HG02840 (cell line): Measurements from ENCODE around the gene CAPN15.
"Not testable (repeated sequence)": the region's sequence is repeated elsewhere in the genome, so short reads cannot be mapped to it uniquely, and the experiment has no call there.

Experiments
- ATAC-seq: cut with Tn5 transposase; IDR thresholded peaks from one replicate; pipeline ENCODE4 v1.9.1; 2021; ENCODE audit warnings: mild to moderate bottlenecking, moderate library complexity, moderate number of reproducible peaks; ENCODE audit not compliant: unreplicated experiment, low FRiP score

Gene CAPN15

DNA sequence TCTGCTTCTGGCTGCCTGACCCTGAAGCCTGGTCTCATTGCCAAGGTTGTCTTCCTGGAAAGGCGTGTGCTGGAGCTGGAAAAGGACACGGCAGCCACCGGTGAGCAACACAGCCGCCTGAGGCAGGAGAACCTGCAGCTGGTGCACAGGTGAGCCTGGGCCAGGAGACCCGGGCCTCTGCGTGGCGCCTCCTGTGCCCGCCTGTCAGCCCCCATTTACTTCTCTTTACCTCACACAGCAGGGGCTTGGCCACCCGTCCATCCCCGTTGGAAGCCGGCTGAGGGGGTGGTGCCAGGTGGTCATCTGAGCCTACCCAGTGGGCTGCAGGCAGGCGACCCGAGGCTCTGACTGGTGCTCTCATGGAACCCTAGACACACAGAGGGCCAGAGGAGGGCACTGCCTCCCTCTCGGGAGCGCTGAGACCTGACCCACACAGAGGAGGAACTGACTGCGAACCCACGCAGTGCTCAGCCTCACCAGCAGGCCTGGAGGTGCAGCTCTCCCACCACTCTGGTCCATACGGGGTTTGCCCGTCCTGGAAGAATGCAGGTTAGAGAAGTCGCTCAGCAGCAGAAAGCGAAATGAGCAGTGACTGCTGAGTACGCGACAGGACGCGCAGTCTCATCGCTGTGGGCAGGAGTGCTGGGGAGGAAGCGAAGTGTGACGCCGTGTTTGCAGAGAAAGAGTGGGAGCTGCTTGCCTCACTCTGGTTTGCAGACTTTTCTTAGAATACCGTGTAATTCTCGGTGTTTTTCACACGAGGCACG lies 21.9 kb upstream of the CAPN15 start:
- no peak for ATAC-seq

DNA sequence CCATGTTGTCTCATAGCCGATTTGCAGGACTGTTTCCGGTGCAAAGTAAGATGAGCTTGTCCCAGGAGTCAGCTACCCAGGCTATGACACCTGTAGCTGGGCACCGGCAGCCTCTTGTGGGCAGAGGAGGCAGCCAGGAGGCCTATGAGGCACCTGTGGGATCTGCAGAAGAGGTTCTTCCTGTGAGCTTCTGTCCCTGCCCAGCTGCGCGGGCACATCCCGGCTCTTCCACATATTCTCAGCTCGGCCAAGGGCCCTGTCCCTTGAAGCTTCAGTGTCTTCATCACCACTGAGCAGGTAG lies 21.3 kb upstream of the CAPN15 start:
- no peak for ATAC-seq

DNA sequence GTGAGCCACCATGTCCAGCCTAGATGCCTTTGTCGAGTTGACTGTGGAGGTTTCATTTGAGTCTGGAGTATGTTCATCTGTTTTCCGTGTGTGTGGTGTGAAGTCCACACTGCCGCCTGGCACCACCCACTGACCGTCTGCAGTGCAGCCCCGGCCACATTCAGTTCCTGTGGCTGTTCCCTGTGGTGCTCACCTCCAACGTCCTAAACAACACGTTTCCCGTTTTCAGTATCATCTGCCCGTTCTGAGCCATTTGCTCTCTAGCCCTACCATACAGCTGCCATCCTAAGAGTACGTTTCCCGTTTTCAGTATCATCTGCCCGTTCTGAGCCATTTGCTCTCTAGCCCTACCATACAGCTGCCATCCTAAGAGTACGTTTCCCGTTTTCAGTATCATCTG lies 20.0 kb upstream of the CAPN15 start:
- not testable (repeated sequence) for ATAC-seq

DNA sequence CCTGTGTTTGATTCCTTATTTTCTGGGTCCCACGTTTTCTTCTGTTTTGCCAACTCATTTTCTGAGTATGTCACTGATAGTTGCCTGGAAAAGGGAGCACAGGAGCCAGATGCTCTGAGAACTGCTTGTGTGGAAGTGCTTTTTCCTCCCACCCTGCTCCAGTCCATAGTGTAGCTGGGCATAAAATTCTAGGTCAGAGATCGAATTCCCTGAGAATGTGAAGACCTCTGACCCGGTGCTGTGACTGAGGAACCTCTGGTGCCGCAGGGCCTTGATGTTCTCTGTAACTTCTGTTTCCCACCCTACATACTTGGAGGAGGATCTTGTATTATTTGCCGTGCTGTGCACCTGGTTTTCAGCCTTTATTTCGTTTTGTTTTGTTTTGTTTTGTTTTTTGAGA lies 19.5 kb upstream of the CAPN15 start:
- no peak for ATAC-seq

DNA sequence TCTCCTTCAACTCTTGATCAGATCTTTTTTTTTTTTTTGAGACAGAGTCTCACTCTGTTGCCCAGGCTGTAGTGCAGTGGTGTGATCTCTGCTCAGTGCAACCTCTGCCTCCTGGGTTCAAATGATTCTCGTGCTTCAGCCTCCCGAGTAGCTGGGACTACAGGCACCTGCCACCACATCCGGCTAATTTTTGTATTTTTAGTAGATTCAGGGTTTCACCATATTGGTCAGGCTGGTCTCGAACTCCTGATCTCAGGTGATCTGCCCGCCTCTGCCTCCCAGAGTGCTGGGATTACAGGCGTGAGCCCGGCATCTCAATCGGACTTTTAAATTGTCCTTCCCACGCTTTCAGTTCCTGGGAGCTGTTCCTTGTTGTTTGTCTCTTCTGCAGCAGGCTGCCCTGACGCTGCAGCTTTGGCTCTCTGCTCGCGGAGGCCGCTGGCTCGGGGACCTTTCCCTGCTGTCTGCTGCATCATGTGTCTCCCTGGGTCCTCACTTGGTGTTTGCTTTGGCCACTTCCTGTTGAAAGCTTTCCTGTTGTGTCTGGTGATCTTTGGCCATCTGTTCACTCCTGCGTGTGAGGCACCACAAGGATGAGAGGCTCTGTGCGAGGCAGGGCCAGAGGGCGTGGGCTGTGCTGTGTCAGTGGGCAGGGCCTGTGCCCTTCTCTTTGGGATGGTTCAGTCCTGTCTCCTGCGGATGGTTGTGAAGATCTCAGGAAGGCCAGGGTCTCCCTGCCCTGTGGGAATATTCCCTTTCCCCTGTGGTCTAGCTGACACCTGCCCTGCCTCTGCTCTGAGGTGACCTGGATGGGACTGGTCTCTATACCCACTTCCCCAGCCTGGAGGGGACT lies 18.4 kb upstream of the CAPN15 start:
- ATAC-seq: no peak

DNA sequence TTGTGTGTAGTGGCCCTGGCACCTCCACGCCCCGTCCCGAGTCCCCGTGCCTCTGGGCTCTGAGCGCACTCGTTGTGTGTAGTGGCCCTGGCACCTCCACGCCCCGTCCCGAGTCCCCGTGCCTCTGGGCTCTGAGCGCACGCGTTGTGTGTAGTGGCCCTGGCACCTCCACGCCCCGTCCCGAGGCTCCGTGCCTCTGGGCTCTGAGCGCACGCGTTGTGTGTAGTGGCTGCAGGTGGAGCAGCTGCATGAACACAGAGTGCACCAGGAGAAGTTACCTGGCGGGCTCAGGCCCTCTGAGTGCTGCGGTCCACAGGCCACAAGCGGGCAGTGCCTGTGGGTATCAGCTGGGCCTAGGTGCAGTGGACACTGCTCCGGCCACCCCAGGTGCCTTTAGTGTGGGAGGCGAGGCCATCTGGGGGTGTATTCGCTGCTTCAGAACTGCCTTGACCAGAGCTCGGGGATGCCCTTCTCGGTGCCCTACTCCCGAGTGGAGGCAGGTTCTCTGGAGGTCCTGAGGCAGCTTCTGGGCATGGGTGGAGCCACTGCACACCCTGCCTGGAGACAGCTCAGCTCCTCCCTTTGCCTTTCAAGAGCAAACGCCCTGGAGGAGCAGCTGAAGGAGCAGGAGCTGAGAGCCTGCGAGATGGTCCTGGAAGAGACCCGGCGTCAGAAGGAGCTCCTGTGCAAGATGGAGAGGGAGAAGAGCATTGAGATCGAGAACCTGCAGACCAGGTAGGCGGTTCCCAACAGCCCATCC lies 17.3 kb upstream of the CAPN15 start:
- no peak for ATAC-seq

DNA sequence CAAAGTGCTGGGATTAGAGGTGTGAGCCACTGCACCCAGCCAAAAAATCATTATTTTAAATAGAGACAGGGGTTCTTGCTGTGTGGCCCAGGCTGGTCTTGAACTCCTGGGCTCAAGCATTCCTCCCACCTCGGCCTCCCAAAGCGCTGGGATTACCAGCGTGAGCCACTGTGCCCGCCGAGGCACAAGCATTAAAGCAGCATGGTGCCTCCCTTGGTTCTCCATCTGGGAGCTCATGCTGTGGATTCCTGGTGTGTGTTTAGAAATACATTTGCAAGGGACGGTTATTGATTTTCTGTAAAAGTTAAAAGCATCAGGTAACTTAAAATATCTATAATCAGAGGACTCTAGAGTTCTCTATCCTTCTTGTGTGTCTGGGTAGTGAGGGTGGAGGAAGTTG lies 14.7 kb upstream of the CAPN15 start:
- ATAC-seq: no peak

DNA sequence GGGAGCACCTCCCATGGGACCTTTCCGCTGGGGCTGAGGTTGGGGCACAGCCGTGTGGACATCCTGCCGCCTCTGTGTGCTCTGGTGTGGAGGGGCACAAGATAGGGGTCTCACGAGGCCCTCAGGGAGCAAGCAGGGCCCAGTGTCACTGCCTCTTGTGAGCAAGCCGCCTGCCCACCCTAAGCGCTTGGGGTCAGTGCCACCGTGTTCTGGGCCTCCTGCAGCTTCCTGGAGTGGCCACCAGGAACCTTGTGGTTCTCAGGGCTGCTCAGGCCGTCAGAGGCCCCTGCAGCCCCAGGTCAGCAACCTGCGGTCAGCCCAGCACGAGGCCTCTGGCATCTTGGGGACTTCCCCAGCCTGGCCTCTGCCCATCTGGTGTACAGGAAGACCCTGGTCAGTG lies 13.6 kb upstream of the CAPN15 start:
- no peak for ATAC-seq

DNA sequence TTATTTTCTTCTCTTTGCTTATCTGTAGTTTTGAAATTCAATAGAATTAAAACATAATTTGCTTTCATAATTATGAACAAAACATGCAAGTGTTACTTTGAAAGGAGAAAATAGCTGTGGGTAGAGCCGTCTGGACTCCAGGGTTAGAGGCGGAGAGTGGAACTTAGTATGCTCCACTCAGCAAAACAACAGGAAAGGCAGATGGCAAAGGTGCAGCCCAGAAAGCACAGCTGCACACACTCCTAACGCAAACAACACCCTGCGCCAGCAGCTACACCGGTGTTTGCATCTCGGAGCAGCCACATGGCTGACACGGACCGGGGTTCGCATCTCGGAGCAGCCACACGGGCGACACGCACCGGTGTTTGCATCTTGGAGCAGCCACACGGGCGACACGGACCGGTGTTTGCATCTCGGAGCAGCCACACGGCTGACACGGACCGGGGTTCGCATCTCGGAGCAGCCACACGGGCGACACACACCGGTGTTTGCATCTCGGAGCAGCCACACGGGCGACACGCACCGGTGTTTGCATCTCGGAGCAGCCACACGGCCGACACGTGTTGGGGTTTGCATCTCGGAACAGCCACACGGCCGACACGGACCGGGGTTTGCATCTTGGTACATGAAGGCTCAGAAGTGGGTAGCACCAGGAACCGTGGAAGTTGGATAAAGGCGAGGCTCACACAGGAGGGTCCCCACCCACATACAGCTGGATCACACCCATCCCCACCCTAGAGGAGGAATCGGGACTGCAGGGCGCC lies 12.2 kb upstream of the CAPN15 start:
- no peak for ATAC-seq

DNA sequence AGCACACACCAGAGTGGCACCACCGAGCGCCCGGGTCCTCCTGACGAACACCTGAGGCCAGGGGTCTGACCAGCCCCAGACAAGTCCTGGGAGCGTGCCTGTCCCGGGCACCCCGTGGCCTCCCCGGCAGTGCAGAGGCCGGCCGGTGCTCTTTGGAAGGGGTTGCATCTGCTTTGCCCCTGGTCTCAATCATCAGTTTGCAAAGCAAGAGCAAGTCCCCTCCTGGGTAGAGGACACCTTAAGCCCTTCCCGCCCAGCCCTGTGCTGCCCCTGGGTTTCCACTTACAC lies 11.6 kb upstream of the CAPN15 start:
- ATAC-seq: no peak

DNA sequence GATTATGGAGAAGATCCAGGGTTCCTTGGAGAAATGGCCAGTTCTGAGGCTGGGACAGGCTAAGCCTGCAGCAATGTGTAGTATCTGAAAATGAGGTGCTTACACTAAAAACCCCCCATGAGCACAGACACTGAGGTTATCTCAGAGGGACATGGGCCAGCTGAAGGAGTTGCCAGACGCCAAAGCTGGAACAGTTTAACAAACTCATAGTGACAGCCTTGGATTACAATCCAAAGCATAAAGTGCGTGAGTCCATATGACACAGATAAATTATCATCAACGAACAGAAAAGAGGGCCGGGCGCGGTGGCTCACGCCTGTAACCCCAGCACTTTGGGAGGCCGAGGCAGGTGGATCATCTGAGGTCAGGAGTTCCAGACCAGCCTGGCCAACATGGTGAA lies 11.2 kb upstream of the CAPN15 start:
- no peak for ATAC-seq

DNA sequence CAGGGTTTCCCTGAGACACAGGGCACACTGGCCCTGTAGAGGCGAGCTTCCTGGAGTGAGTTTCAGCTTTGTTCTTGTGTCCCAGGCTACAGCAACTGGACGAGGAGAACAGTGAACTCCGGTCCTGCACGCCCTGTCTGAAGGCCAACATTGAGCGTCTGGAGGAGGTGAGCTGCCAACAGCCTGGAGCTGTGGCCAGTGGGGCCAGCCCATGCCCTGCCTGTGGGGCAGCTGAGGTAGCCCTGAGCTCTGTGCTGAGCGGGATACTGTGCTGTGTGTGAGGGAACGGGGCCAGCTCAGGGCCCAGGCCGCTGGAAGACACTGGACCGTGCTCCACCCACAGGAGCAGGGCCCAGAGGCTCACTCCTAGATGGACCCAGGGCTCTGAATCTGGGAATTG lies 8.7 kb upstream of the CAPN15 start:
- no peak for ATAC-seq

DNA sequence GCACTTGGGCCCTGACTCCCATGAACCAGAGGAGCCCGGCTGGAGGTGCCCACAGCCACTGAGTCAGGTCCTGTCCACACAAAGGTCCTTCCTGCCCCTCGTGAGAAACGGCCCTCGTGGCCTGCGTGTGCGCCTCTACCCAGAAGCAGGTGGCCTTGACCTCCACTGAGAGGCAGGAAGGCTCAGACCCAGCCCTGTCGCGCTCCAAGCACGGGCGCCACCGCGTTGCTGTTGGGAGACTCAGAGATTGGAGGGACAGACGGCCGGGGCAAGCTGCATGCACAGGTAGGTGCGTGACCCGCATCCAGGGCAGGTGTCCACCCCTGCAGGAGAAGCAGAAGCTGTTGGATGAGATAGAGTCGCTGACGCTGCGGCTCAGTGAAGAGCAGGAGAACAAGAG lies 8.1 kb upstream of the CAPN15 start:
- no peak for ATAC-seq

DNA sequence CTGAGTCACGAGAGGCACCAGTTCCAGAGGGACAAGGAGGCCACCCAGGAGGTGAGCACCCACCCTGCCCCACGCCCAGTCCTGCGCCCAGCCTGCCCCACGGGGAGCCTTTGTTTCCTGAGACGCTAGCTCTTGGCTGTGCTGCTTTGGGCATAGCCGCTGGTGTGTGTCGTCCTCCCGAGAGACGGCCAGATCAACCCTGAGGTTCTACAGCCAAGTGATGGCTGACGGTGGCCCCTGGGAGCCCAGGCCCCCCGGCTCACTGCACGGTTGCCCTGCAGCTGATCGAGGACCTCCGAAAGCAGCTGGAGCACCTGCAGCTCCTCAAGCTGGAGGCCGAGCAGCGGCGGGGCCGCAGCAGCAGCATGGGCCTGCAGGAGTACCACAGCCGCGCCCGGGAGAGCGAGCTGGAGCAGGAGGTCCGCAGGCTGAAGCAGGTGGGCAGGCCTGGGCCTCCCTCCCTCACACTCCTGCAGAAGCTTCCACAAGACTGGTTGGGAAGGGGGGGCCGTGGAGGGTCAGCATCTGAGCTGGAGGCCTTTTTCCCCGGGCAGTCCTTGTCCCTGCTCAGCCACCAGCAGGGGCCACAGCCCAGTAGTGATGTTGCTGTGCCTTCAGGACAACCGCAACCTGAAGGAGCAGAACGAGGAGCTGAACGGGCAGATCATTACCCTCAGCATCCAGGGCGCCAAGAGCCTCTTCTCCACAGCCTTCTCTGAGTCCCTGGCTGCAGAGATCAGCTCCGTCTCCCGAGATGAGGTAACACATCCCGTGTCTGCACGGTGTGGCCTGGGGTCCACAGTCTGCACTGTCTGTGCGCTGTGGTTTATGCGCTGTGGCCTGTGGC lies 7.4 kb upstream of the CAPN15 start:
- no peak for ATAC-seq

DNA sequence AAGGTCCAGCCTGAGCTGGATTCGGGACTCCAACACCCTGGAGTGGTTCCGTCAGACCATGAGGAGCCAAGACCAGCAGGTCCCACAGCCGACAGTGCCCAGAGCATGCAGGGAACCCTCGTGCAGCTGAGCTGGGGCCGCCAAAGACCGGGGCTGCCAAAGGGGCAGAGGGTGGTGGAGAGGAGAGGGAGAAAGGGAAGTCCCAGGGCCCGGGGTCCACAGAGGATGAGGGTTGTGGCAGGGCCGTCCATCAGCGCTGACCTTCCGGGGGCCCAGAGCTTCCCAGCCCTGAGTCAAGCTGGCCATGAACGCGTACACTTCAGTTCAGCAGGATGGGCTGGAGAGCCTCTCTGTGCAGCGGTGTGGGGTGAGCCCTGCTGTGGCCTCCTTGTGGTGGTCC lies 6.7 kb upstream of the CAPN15 start:
- ATAC-seq: no peak

DNA sequence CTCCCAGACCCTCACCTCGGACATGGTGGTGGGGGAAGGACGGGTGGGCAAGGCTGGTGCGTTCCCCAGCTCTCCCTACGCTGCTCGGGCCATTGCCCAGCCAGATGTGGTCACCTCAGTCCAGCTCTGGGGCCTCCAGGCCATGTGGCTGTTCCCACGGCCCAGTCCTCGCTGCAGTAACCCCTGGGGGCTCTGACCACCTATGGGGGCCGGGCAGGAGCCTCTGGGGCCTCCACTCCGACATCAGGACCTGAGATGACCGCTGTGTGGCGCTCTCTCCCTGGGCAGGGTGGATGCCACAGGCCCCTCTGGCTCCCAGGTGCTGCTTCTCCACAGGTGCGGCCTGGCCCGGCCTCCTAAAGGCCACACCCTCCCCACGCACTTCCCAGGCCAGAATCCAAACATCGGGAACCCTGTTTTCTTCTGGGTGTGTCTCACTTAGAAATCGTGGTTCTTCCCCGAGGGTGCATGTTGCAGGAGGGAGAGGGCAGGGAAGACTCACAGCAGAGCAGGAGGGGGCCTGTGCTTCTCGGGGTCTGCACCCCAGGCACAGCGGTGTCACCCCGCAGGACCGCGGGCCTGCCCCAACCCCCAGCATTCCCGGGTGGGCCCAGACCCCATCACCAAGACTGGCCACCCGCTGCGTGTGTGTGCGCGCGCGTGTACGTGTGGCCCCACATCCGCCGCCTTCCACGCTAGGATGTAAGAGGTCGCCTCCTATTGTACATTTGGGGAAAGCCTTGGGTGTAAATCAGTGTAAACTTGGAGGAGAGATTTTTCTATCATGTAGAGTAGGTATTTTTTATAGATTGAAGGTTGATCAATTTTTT lies 5.9 kb upstream of the CAPN15 start:
- ATAC-seq: no peak

DNA sequence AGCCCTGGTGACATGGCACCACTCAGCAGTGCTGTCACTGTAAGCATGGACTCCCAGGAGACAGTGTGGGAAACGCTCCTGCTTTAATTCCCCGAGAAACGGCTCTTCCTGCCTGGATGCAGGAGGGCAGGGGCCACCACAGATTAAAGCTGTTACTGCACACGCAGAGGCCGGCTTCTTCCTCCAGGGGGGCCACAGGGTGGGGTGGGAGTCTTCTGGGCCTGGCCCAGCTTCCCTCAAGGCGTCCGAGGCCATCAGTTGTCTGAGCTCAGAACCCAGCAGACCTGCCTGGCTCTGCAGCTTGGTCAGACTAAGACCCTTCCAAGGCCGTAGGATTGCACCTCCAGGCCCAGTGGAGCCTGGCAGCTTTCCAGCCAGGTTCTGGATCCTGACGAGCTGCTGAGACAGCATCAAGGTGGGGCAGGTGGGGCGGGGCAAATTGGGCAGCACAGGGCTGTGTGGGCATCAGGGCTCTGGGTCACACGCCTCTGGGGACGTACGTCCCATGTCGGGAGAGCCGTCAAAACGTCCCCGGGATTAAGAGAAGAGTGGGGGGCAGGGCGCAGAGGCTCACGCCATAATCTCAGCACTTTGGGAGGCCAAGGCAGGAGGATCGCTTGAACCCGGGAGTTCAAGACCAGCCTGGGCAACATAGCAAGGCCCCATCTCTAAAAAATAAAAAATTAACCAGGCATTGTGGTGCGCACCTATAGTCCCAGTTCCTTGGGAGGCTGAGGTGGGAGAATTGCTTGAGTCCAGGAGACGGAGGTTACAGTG lies 5.0 kb upstream of the CAPN15 start:
- ATAC-seq: no peak

DNA sequence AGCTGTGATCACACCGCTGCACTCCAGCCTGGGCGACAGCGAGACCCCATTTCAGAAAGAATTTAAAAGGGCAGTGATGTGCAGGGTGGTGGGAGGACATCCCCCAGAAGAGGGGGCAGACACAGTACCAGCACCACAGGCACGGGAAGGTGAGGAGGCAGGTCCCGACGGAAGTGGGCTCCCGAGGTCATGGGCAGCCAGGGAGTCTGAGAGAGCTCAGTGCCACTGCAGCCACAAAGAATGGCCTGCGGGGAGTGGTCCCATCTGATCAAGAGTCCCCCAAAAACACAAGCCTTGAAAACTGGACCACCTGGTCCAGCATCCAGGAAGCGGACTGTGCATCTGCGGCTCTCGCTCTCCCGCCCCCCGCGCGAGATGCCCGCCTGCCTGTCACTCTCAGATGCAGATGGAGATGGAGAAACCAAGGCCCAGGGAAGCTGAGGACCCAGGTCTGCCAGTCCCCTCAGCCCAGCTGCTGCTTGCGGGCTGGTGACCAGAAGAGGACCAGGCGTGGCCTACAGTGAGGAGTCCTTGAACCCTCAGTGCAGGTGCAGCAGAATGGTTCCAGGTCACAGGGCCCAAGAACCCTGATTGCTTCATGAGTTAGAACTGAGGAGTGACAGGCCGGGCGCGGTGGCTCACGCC lies 4.3 kb upstream of the CAPN15 start:
- no peak for ATAC-seq
